Stimulated activated effector memory CD8-positive, alpha-beta T cell treated with anti-CD3 and anti-CD28 coated beads, Interleukin-12 subunit alpha, Interleukin-12 subunit beta, amount 100 ng/mL, for 72 hours (primary cell): ENCODE data around the gene ACTBL2.
"Not testable (repeated sequence)": the region's sequence is repeated elsewhere in the genome, so short reads cannot be mapped to it uniquely, and the experiment has no call there.

Experiments
- ATAC-seq: fragments of 150-1000 bp; cut with Tn5 transposase; 2 replicates; pipeline ENCODE4 v1.10.0; 2021
- DNase-seq, 2 donors: peaks; one replicate each; pipeline ENCODE4 v3.0.0; 2021 to 2022; ENCODE audit warnings: low spot score in 2 of 2
- H3K27ac Mint-ChIP-seq: one replicate; pipeline ENCODE4 v1.8.0; 2022; ENCODE audit warnings: mild to moderate bottlenecking, mixed read lengths
- H3K36me3 Mint-ChIP-seq: one replicate; pipeline ENCODE4 v1.8.0; 2022; ENCODE audit warnings: mild to moderate bottlenecking, mixed read lengths
- H3K4me1 Mint-ChIP-seq: one replicate; pipeline ENCODE4 v1.8.0; 2022; ENCODE audit warnings: mixed read lengths
- H3K4me3 Mint-ChIP-seq: one replicate; pipeline ENCODE4 v1.8.0; 2022; ENCODE audit warnings: mild to moderate bottlenecking, mixed read lengths
- H3K9me3 Mint-ChIP-seq: one replicate; pipeline ENCODE4 v1.8.0; 2022; ENCODE audit warnings: mixed read lengths

The ACTBL2 gene

GRCh38 chr5:57468481-57469163, 14.0 kb downstream of the ACTBL2 start:
- H3K4me3 Mint-ChIP-seq: no peak overlapping the region
- ATAC-seq (no peak), DNase-seq (no peak)
- H3K27ac Mint-ChIP-seq: no peak overlapping the region
- no peaks in the 10 kb centered on the region for H3K36me3 Mint-ChIP-seq
- H3K9me3 Mint-ChIP-seq: peaks cover 2% of the 10 kb centered on the region
- no peaks in the 10 kb centered on the region for H3K4me1 Mint-ChIP-seq

GRCh38 chr5:57466544-57466943, 16.1 kb downstream of the ACTBL2 start:
- no peak overlapping the region for H3K4me3 Mint-ChIP-seq
- ATAC-seq: peak; percentile 34
- no peak overlapping the region for H3K27ac Mint-ChIP-seq
- H3K4me1 Mint-ChIP-seq: no peaks in the 10 kb centered on the region
- no peaks in the 10 kb centered on the region for H3K36me3 Mint-ChIP-seq
- peaks cover 2% of the 10 kb centered on the region for H3K9me3 Mint-ChIP-seq
- DNase-seq: no peak

- DNase-seq, H3K9me3 Mint-ChIP-seq, H3K4me1 Mint-ChIP-seq, H3K4me3 Mint-ChIP-seq, H3K36me3 Mint-ChIP-seq, H3K27ac Mint-ChIP-seq, ATAC-seq: not testable (repeated sequence)
These were observed 22.6 kb downstream of the ACTBL2 start for GRCh38 chr5:57460056-57460455.

GRCh38 chr5:57458443-57458842, 24.2 kb downstream of the ACTBL2 start:
- ATAC-seq (no peak), DNase-seq (no peak)
- Mint-ChIP-seq H3K36me3 (no peaks in the 10 kb centered on the region), H3K9me3 (no peaks in the 10 kb centered on the region), H3K27ac (no peak overlapping the region), H3K4me1 (no peaks in the 10 kb centered on the region), H3K4me3 (no peak overlapping the region)

GRCh38 chr5:57456531-57457135, 26.0 kb downstream of the ACTBL2 start:
- no peaks in the 10 kb centered on the region for H3K9me3 Mint-ChIP-seq

GRCh38 chr5:57455511-57456455, 26.8 kb downstream of the ACTBL2 start:
- H3K4me3 Mint-ChIP-seq: no peak overlapping the region
- no peaks in the 10 kb centered on the region for H3K36me3 Mint-ChIP-seq
- no peaks in the 10 kb centered on the region for H3K9me3 Mint-ChIP-seq
- H3K27ac Mint-ChIP-seq: no peak overlapping the region
- ATAC-seq: no peak
- H3K4me1 Mint-ChIP-seq: no peaks in the 10 kb centered on the region
- no peak for DNase-seq

More at GRCh38 chr5:57456531-57457135, 26.0 kb downstream of the ACTBL2 start:
- Mint-ChIP-seq H3K4me1 (no peaks in the 10 kb centered on the region), H3K27ac (no peak overlapping the region), H3K36me3 (no peaks in the 10 kb centered on the region), H3K4me3 (no peak overlapping the region)
- no peak for ATAC-seq
- DNase-seq: no peak

- no peak overlapping the region for H3K4me3 Mint-ChIP-seq
- H3K4me1 Mint-ChIP-seq: no peaks in the 10 kb centered on the region
- DNase-seq: no peak
- H3K27ac Mint-ChIP-seq: no peak overlapping the region
- no peaks in the 10 kb centered on the region for H3K9me3 Mint-ChIP-seq
- ATAC-seq: no peak
- H3K36me3 Mint-ChIP-seq: no peaks in the 10 kb centered on the region
These were observed 27.7 kb downstream of the ACTBL2 start for GRCh38 chr5:57454896-57455295.

GRCh38 chr5:57453728-57454127, 28.9 kb downstream of the ACTBL2 start:
- no peak for DNase-seq
- no peaks in the 10 kb centered on the region for H3K9me3 Mint-ChIP-seq
- H3K4me3 Mint-ChIP-seq: no peak overlapping the region
- no peaks in the 10 kb centered on the region for H3K36me3 Mint-ChIP-seq
- no peak overlapping the region for H3K27ac Mint-ChIP-seq
- no peaks in the 10 kb centered on the region for H3K4me1 Mint-ChIP-seq
- no peak for ATAC-seq

- ATAC-seq: no peak
These were observed 29.7 kb downstream of the ACTBL2 start for GRCh38 chr5:57452885-57453284.

GRCh38 chr5:57450991-57451876, 31.4 kb downstream of the ACTBL2 start:
- DNase-seq (no peak), ATAC-seq (no peak)
- no peaks in the 10 kb centered on the region for H3K4me1 Mint-ChIP-seq
- no peak overlapping the region for H3K27ac Mint-ChIP-seq
- no peaks in the 10 kb centered on the region for H3K36me3 Mint-ChIP-seq
- H3K4me3 Mint-ChIP-seq: no peak overlapping the region
- H3K9me3 Mint-ChIP-seq: no peaks in the 10 kb centered on the region

More at GRCh38 chr5:57452885-57453284, 29.7 kb downstream of the ACTBL2 start:
- Mint-ChIP-seq H3K4me3 (no peak overlapping the region), H3K36me3 (no peaks in the 10 kb centered on the region), H3K9me3 (no peaks in the 10 kb centered on the region), H3K27ac (no peak overlapping the region), H3K4me1 (no peaks in the 10 kb centered on the region)
- no peak for DNase-seq

- no peak for ATAC-seq
- no peaks in the 10 kb centered on the region for H3K36me3 Mint-ChIP-seq
These were observed 33.9 kb downstream of the ACTBL2 start for GRCh38 chr5:57448751-57449150.

GRCh38 chr5:57448287-57448686, 34.3 kb downstream of the ACTBL2 start:
- H3K4me1 Mint-ChIP-seq: no peaks in the 10 kb centered on the region
- DNase-seq (no peak), ATAC-seq (no peak)
- H3K4me3 Mint-ChIP-seq: no peak overlapping the region
- no peak overlapping the region for H3K27ac Mint-ChIP-seq
- H3K36me3 Mint-ChIP-seq: no peaks in the 10 kb centered on the region
- no peaks in the 10 kb centered on the region for H3K9me3 Mint-ChIP-seq

More at GRCh38 chr5:57448751-57449150, 33.9 kb downstream of the ACTBL2 start:
- H3K9me3 Mint-ChIP-seq: no peaks in the 10 kb centered on the region
- no peaks in the 10 kb centered on the region for H3K4me1 Mint-ChIP-seq
- no peak for DNase-seq
- H3K27ac Mint-ChIP-seq: no peak overlapping the region
- H3K4me3 Mint-ChIP-seq: no peak overlapping the region

GRCh38 chr5:57447658-57448057, 35.0 kb downstream of the ACTBL2 start:
- Mint-ChIP-seq H3K9me3 (no peaks in the 10 kb centered on the region), H3K4me3 (no peak overlapping the region), H3K27ac (no peak overlapping the region), H3K36me3 (no peaks in the 10 kb centered on the region), H3K4me1 (no peaks in the 10 kb centered on the region)
- DNase-seq (no peak), ATAC-seq (no peak)

- Mint-ChIP-seq H3K4me3 (no peak overlapping the region), H3K9me3 (no peaks in the 10 kb centered on the region), H3K36me3 (no peaks in the 10 kb centered on the region), H3K27ac (no peak overlapping the region), H3K4me1 (no peaks in the 10 kb centered on the region)
- DNase-seq (no peak), ATAC-seq (no peak)
These were observed 35.6 kb downstream of the ACTBL2 start for GRCh38 chr5:57446966-57447365.

- Mint-ChIP-seq H3K4me1 (no peaks in the 10 kb centered on the region), H3K9me3 (no peaks in the 10 kb centered on the region), H3K36me3 (no peaks in the 10 kb centered on the region), H3K27ac (no peak overlapping the region), H3K4me3 (no peak overlapping the region)
- ATAC-seq (peak; percentile 8), DNase-seq (no peak)
These were observed 36.9 kb downstream of the ACTBL2 start for GRCh38 chr5:57445705-57446037.
